Fibroblast of lung (primary cell): ENCODE measurements around the gene TBC1D17.

Experiments used
- CTCF ChIP-seq, 2 donors: IDR thresholded peaks in 1 of 2; conservative IDR thresholded peaks in 1 of 2; 1 replicate in 1 of 2; 2 replicates in 1 of 2; pipeline ENCODE4 v1.5.1; 2011 to 2012; ENCODE audit warnings: low read length in 2 of 2, control low read depth in 1 of 2, inconsistent platforms in 1 of 2, low read depth in 1 of 2, mild to moderate bottlenecking in 1 of 2
- EZH2 ChIP-seq: IDR thresholded peaks from 2 replicates; pipeline ENCODE4 v1.5.1; 2012; ENCODE audit warnings: low read length, control low read depth, mild to moderate bottlenecking; ENCODE audit errors: missing control alignments

DNA sequence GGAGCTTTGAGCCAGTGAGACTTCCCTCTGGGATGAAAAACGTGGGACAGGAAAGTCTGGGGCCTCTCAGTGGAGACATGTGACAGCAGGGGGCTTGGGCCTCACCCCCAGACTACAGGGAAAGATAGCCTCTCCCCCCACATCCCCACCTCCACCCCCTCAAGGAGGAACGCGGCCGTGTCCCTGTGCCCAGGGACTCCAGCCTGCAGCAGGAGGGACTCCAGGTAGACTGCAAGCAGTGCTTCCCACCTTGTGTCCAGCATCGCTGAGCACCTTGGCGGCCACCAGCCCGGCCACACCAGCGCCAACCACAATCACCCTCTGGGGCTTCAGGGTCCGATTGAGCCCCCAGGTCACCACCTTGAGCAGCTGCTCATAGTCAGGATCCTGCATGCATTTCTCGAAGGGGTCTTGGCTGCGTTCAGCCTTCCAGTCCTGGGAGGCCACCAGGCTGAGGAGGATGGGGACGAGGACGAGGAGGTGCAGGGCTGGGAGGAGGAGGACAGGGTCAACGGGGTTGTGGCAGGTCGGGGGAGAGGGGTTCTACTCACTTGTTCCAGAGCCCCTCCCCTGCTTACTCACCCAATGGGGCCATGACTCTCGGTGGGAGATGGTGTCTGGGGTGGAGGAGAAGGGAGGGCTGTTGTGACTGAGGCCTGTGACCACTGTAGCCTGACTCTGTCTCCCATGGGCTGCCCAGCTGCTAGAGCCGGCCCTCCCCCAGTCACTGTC is 18.2 kb downstream of the TBC1D17 start:
- no peak for TF ChIP-seq EZH2
- TF ChIP-seq CTCF (conservative IDR thresholded peaks at IDR 0.05 in 1 of 2, IDR thresholded peaks at IDR 0.05 in 1 of 2; ENCODE audit: low read depth in 1 of 2, low read length in 2 of 2) = no peak
